Measurements from ENCODE around the gene HOXD4.
A peak's percentile ranks its signal among the peaks of the same experiment; 100 is the strongest.

Gene HOXD4

DNA sequence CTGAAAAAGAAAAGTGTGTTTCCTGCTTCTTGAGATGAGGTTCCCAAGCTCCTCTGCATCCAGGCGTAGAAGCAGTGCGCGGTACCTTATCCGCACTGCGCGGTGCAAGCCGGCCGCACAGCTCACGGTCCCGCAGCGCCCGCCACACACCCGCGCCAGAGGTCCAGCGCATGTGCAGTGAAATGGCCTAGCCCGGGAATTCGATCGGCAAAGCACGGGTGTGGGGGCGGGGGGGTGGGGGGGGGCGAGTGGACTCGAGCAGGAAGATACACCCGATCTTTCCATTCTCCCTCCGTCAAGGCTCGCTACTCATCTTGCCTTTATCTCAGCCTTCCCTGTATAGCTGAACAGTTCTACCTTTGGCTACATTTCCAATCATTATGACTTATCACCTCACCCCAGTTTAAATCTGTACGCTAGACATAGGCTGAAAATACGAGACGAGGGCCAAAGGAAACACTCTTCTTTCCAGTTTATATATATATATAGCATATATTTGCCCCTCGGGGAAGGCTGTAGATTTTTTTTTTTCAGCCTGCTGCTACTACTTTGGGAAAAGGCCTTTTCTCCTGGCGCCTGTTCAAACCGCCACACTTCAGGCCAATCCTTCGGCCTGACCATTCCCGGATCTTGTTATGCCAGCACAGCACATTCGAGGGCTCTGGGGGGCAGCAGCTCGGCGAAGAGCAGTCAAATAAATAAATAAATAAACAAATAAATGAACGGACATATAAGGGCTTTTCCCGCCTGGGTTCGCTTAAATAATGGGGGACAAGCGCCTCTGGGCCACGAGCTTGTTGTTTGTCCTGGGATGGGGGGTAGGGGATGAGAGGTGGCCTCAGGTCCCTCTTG is 11.5 kb upstream of the HOXD4 start:
- peak overlapping the region; percentile 60; the same call in 1 of the 2 replicates for H3K27ac ChIP-seq (ENCODE audit: extremely low read depth, low read depth, low read length)
- H3K4me3 ChIP-seq (ENCODE audit: low read depth, low read length) = no peak overlapping the region; the same call in 1 of the 2 replicates
- ChIA-PET POLR2A (interaction anchor here (0.7 to 1.5 kb wide), 5 partner anchors 16 to 499 kb away, joined by 3 to 4 read pairs (median 3); partner anchors contain the start of gene MTX2), CTCF (interaction anchor here (0.5 to 7.5 kb wide), 59 partner anchors 9 to 1149 kb away, joined by 3 to 104 read pairs (median 4); partner anchors contain the start of genes HOXD4 and MTX2)
- H3K36me3 ChIP-seq (ENCODE audit: control insufficient read depth in 2 of 2, insufficient read depth in 1 of 2, low read length in 2 of 2) = no peaks in the 10 kb centered on the region
- no peaks in the 10 kb centered on the region for H3K9me3 ChIP-seq (ENCODE audit: control insufficient read depth, insufficient read depth, low read depth, low read length)
- peaks cover 13% of the 10 kb centered on the region for H3K4me1 ChIP-seq (ENCODE audit: control insufficient read depth, insufficient read depth, low read length)
- TF ChIP-seq ZNF132 (tag by site-specific recombination; IDR thresholded peaks at IDR 0.05; ENCODE audit: borderline replicate concordance) = no peak
- TF ChIP-seq, protein P1, sequence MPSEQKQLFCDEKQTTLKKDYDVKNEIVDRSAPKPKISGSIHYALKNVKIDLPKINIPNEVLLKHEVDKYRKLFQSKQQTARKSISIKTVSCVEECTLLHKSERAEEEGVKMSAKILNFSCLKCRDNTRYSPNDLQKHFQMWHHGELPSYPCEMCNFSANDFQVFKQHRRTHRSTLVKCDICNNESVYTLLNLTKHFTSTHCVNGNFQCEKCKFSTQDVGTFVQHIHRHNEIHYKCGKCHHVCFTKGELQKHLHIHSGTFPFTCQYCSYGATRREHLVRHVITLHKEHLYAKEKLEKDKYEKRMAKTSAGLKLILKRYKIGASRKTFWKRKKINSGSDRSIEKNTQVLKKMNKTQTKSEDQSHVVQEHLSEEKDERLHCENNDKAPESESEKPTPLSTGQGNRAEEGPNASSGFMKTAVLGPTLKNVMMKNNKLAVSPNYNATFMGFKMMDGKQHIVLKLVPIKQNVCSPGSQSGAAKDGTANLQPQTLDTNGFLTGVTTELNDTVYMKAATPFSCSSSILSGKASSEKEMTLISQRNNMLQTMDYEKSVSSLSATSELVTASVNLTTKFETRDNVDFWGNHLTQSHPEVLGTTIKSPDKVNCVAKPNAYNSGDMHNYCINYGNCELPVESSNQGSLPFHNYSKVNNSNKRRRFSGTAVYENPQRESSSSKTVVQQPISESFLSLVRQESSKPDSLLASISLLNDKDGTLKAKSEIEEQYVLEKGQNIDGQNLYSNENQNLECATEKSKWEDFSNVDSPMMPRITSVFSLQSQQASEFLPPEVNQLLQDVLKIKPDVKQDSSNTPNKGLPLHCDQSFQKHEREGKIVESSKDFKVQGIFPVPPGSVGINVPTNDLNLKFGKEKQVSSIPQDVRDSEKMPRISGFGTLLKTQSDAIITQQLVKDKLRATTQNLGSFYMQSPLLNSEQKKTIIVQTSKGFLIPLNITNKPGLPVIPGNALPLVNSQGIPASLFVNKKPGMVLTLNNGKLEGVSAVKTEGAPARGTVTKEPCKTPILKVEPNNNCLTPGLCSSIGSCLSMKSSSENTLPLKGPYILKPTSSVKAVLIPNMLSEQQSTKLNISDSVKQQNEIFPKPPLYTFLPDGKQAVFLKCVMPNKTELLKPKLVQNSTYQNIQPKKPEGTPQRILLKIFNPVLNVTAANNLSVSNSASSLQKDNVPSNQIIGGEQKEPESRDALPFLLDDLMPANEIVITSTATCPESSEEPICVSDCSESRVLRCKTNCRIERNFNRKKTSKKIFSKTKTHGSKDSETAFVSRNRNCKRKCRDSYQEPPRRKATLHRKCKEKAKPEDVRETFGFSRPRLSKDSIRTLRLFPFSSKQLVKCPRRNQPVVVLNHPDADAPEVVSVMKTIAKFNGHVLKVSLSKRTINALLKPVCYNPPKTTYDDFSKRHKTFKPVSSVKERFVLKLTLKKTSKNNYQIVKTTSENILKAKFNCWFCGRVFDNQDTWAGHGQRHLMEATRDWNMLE (tag by site-specific recombination; conservative IDR thresholded peaks at IDR 0.05; ENCODE audit: low read depth) = no peak
- TF ChIP-seq ZNF510 (tag by site-specific recombination; IDR thresholded peaks at IDR 0.05; ENCODE audit: insufficient replicate concordance) = no peak
- no peak for TF ChIP-seq ZNF560 (tag by site-specific recombination; IDR thresholded peaks at IDR 0.05; ENCODE audit: borderline replicate concordance)
- no peak for TF ChIP-seq ZNF621 (tag by site-specific recombination; IDR thresholded peaks at IDR 0.05)
- TF ChIP-seq ZNF223 (tag by site-specific recombination; IDR thresholded peaks at IDR 0.05) = no peak
- TF ChIP-seq ZNF335 (tag by site-specific recombination; conservative IDR thresholded peaks at IDR 0.05) = no peak
- no peak for TF ChIP-seq ZNF221 (tag by site-specific recombination; IDR thresholded peaks at IDR 0.05; ENCODE audit: borderline replicate concordance)

DNA sequence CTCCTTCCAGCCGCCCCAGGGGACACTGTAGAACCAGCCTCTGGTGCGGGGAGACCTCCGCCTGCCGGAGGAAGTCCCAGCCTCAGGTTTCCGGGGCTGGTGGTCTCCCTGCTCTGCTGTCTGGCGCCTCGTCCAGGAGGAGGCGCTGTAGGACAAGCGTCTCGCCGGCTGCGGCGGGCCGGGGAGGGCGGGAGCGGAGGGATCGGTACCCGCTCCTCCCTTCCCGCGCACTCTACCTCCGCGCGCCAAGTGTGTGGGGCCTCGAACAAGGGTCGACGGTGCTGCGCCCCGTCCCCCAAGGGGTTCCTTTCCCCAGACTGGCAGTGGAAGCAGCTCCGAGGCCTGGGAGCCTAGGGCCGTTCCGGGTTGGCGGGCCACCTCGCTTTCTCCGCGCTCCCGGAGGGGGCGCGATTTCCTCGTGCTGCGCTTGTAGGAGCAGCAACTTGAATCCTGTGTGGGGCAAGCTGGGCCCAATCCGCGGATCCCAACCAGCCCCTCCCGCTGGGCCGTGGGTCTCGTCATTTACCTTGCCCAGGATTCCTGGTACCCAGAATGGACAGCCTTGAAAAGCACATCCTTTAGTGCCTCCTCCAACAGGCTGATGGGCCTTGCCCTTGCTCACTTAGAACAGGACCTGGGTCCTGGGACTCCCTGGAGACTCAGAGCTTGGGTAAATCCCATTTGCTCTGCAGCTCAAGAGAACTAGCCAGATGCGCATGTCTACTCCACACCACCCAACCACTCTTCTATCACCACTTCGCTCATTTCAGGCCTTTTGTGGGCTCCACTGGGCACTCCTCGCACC is 10.6 kb upstream of the HOXD4 start:
- H3K4me1 ChIP-seq (ENCODE audit: control insufficient read depth, insufficient read depth, low read length) = peaks cover 8% of the 10 kb centered on the region; the same call in 1 of the 2 replicates
- peak overlapping the region; percentile 60; the same call in 1 of the 2 replicates for H3K27ac ChIP-seq (ENCODE audit: extremely low read depth, low read depth, low read length)
- POLR2A ChIA-PET = interaction anchor here (0.9 to 1.5 kb wide), 5 partner anchors 9 to 422 kb away, joined by 3 to 6 read pairs (median 4); partner anchors contain the start of gene MTX2
- no peaks in the 10 kb centered on the region for H3K9me3 ChIP-seq (ENCODE audit: control insufficient read depth, insufficient read depth, low read depth, low read length)
- CTCF ChIA-PET = interaction anchor here (0.5 to 7.5 kb wide), 71 partner anchors 9 to 1760 kb away, joined by 3 to 104 read pairs (median 4); partner anchors contain the start of genes HOXD4 and MTX2
- H3K36me3 ChIP-seq (ENCODE audit: control insufficient read depth in 2 of 2, insufficient read depth in 1 of 2, low read length in 2 of 2) = no peaks in the 10 kb centered on the region
- H3K4me3 ChIP-seq (ENCODE audit: low read depth, low read length) = peak overlapping the region; percentile 55
- TF ChIP-seq SETDB1 (IDR thresholded peaks at IDR 0.05; ENCODE audit: insufficient read length, low read length) (peak; percentile 10), ZNF335 (tag by site-specific recombination; conservative IDR thresholded peaks at IDR 0.05) (peak; percentile 52), GFI1B (tag by site-specific recombination; IDR thresholded peaks at IDR 0.05) (no peak), ZNF140 (tag by site-specific recombination; IDR thresholded peaks at IDR 0.05) (no peak), GLIS2 (tag by site-specific recombination; IDR thresholded peaks at IDR 0.05) (peak; percentile 40), ZNF560 (tag by site-specific recombination; IDR thresholded peaks at IDR 0.05; ENCODE audit: borderline replicate concordance) (no peak), ZNF24 (tag by site-specific recombination; IDR thresholded peaks at IDR 0.05) (no peak), ZEB2 (tag by site-specific recombination; IDR thresholded peaks at IDR 0.05) (peak; percentile 68; the same call in 1 of the 2 replicates), ZNF658 (tag by site-specific recombination; IDR thresholded peaks at IDR 0.05) (no peak), ZNF324 (tag by site-specific recombination; IDR thresholded peaks at IDR 0.05) (0 out of 2 replicates have a peak, but pooled peaks have one; percentile 33)
- TF ChIP-seq, protein P2, sequence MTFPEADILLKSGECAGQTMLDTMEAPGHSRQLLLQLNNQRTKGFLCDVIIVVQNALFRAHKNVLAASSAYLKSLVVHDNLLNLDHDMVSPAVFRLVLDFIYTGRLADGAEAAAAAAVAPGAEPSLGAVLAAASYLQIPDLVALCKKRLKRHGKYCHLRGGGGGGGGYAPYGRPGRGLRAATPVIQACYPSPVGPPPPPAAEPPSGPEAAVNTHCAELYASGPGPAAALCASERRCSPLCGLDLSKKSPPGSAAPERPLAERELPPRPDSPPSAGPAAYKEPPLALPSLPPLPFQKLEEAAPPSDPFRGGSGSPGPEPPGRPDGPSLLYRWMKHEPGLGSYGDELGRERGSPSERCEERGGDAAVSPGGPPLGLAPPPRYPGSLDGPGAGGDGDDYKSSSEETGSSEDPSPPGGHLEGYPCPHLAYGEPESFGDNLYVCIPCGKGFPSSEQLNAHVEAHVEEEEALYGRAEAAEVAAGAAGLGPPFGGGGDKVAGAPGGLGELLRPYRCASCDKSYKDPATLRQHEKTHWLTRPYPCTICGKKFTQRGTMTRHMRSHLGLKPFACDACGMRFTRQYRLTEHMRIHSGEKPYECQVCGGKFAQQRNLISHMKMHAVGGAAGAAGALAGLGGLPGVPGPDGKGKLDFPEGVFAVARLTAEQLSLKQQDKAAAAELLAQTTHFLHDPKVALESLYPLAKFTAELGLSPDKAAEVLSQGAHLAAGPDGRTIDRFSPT (tag by site-specific recombination; IDR thresholded peaks at IDR 0.05) = no peak
- TF ChIP-seq, protein P3, sequence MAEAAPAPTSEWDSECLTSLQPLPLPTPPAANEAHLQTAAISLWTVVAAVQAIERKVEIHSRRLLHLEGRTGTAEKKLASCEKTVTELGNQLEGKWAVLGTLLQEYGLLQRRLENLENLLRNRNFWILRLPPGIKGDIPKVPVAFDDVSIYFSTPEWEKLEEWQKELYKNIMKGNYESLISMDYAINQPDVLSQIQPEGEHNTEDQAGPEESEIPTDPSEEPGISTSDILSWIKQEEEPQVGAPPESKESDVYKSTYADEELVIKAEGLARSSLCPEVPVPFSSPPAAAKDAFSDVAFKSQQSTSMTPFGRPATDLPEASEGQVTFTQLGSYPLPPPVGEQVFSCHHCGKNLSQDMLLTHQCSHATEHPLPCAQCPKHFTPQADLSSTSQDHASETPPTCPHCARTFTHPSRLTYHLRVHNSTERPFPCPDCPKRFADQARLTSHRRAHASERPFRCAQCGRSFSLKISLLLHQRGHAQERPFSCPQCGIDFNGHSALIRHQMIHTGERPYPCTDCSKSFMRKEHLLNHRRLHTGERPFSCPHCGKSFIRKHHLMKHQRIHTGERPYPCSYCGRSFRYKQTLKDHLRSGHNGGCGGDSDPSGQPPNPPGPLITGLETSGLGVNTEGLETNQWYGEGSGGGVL (tag by site-specific recombination; IDR thresholded peaks at IDR 0.05) = peak; percentile 49
- TF ChIP-seq, protein P4, sequence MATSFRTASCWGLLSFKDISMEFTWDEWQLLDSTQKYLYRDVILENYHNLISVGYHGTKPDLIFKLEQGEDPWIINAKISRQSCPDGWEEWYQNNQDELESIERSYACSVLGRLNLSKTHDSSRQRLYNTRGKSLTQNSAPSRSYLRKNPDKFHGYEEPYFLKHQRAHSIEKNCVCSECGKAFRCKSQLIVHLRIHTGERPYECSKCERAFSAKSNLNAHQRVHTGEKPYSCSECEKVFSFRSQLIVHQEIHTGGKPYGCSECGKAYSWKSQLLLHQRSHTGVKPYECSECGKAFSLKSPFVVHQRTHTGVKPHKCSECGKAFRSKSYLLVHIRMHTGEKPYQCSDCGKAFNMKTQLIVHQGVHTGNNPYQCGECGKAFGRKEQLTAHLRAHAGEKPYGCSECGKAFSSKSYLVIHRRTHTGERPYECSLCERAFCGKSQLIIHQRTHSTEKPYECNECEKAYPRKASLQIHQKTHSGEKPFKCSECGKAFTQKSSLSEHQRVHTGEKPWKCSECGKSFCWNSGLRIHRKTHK (tag by site-specific recombination; IDR thresholded peaks at IDR 0.05) = no peak
